Suprapubic skin (tissue), 4 donors: ENCODE measurements around the gene ZFAND6. TPM values are rescaled to one million over a fixed set of nuclear protein-coding genes. Genes with fewer than 3 reads are reported as not detected.

Source experiments
- DNase-seq, 2 donors: peaks; one replicate each; pipeline ENCODE4 v3.0.0-alpha.2; 2019; ENCODE audit warnings: low spot score in 2 of 2
- H3K27ac ChIP-seq: fragments of 200-600 bp; sonication (generic); one replicate; pipeline ENCODE4 v1.5.1; 2019
- H3K27me3 ChIP-seq: fragments of 200-600 bp; sonication (generic); one replicate; pipeline ENCODE4 v1.5.1; 2019
- H3K36me3 ChIP-seq: fragments of 200-600 bp; sonication (generic); one replicate; pipeline ENCODE4 v1.5.1; 2019
- H3K4me1 ChIP-seq: fragments of 200-600 bp; sonication (generic); one replicate; pipeline ENCODE4 v1.5.1; 2019
- H3K4me3 ChIP-seq: fragments of 200-600 bp; sonication (generic); one replicate; pipeline ENCODE4 v1.5.1; 2019; ENCODE audit warnings: mild to moderate bottlenecking
- H3K9me3 ChIP-seq: fragments of 200-600 bp; sonication (generic); one replicate; pipeline ENCODE4 v1.5.1; 2019
- EP300 ChIP-seq: sonication (generic); formaldehyde crosslinking; IDR thresholded peaks from one replicate; pipeline ENCODE4 v1.6.1; 2017; ENCODE audit warnings: antibody characterized with exemption
- POLR2A ChIP-seq, 2 donors: fragments of 450-650 bp; IDR thresholded peaks; one replicate each; pipeline ENCODE4 v1.6.1; 2017; ENCODE audit warnings: antibody characterized with exemption in 2 of 2, mild to moderate bottlenecking in 2 of 2, moderate library complexity in 2 of 2
- POLR2AphosphoS5 ChIP-seq, 3 donors: sonication (generic); formaldehyde crosslinking; IDR thresholded peaks; one replicate each; pipeline ENCODE4 v1.6.1; 2017; ENCODE audit warnings: antibody characterized with exemption in 3 of 3
- WGBS: methylation state at CpG from one replicate; pipeline ENCODE4 v1.1.5; 2018; 5-methylcytosine and 5-hydroxymethylcytosine counted together
- total RNA-seq, 4 donors: library from RNA; depleted of rRNA; stranded (reverse); fragments of >200 nt; gene quantifications; one replicate each; pipeline ENCODE4 v1.1.0, GENCODE V29; 2016
- TF ChIP-seq, protein P1 (sequence below), 2 donors: fragments of 200-600 bp in 1 of 2; fragments of 450-650 bp in 1 of 2; sonication (generic) in 1 of 2; IDR thresholded peaks; one replicate each; pipeline ENCODE4 v1.5.1; 2016 to 2019; ENCODE audit warnings: antibody characterized with exemption in 2 of 2, mild to moderate bottlenecking in 1 of 2, moderate library complexity in 1 of 2

The ZFAND6 gene
- total RNA-seq, 4 donors from 2014 or later, result 47.9 to 107 (median 80.9) TPM

GRCh38 chr15:80070840-80071239, 11.4 kb downstream of the ZFAND6 start:
- H3K4me3 ChIP-seq, result no peak overlapping the region
- H3K27me3 ChIP-seq, result no peaks in the 10 kb centered on the region
- H3K27ac ChIP-seq, result no peak overlapping the region
- no peaks in the 10 kb centered on the region for H3K9me3 ChIP-seq
- DNase-seq, result no peak
- no peaks in the 10 kb centered on the region for H3K36me3 ChIP-seq
- TF ChIP-seq POLR2A (IDR thresholded peaks at IDR 0.05) (no peak), POLR2AphosphoS5 (IDR thresholded peaks at IDR 0.05) (no peak), EP300 (no peak)
- TF ChIP-seq, protein P1, sequence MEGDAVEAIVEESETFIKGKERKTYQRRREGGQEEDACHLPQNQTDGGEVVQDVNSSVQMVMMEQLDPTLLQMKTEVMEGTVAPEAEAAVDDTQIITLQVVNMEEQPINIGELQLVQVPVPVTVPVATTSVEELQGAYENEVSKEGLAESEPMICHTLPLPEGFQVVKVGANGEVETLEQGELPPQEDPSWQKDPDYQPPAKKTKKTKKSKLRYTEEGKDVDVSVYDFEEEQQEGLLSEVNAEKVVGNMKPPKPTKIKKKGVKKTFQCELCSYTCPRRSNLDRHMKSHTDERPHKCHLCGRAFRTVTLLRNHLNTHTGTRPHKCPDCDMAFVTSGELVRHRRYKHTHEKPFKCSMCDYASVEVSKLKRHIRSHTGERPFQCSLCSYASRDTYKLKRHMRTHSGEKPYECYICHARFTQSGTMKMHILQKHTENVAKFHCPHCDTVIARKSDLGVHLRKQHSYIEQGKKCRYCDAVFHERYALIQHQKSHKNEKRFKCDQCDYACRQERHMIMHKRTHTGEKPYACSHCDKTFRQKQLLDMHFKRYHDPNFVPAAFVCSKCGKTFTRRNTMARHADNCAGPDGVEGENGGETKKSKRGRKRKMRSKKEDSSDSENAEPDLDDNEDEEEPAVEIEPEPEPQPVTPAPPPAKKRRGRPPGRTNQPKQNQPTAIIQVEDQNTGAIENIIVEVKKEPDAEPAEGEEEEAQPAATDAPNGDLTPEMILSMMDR (IDR thresholded peaks at IDR 0.05), result no peak
- peaks cover 56% of the 10 kb centered on the region for H3K4me1 ChIP-seq

DNA sequence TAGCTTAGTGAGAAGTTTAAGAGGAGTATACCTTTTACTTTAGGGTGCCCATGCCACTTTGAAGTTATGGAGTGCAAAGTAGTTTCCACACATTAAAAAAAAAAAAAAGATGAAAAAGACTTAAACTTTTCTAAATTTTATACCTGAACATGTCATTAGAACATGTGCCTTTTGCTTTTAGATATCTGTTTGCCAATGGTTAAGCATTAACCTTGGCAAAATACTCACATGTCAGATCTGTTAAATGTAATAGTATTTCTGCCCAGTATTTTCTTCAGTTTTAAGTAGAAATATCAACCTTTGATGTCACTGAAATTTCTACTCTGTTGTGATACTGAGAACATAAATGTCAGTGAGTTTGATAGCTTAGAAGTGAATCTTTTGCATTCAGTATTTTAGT, 12.2 kb downstream of the ZFAND6 start:
- Histone ChIP-seq H3K36me3 (no peaks in the 10 kb centered on the region), H3K4me3 (peak overlapping the region; percentile 37), H3K4me1 (peaks cover 56% of the 10 kb centered on the region), H3K27me3 (no peaks in the 10 kb centered on the region), H3K9me3 (no peaks in the 10 kb centered on the region), H3K27ac (no peak overlapping the region)
- TF ChIP-seq POLR2AphosphoS5 (IDR thresholded peaks at IDR 0.05) (no peak), POLR2A (IDR thresholded peaks at IDR 0.05) (no peak), EP300 (no peak)
- TF ChIP-seq, protein P1 (IDR thresholded peaks at IDR 0.05), result no peak
- no peak for DNase-seq

DNA sequence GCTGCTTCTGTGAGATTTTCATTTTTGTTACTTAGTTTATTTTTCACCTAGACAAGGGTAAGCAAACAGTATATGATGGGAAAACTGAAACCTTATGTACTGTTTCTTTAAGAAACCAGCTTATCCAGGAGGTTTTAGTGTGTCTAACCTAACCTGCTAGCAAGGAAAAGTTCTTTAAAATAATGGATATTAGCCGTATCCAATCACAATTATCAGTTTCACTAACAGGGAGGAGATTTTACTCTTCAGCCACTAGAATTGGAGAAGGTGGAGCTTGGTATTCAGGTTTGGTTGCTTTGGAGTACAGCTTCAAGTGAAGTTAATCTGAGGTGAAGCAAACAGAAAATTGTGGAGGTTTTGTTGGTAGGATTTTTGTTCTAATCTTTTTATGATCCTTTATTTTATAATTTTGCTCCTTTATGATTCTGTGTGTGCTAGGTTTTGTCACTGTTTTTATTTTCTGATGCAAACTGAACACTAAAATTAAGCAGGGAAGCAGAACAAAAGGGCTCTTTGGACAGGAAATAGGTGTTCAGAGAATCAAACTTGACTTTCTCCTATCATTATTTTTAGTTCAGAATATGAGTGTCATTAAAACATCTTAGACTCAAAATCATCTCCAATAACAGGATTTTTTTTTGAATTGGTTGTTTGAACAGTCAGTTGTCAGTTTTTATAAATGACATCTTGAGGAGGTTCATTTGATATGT, 13.0 kb downstream of the ZFAND6 start:
- no peak overlapping the region for H3K27ac ChIP-seq
- TF ChIP-seq EP300 (no peak), POLR2AphosphoS5 (IDR thresholded peaks at IDR 0.05) (no peak), POLR2A (IDR thresholded peaks at IDR 0.05) (no peak)
- TF ChIP-seq, protein P1 (IDR thresholded peaks at IDR 0.05), result no peak
- no peaks in the 10 kb centered on the region for H3K27me3 ChIP-seq
- H3K36me3 ChIP-seq, result no peaks in the 10 kb centered on the region
- no peaks in the 10 kb centered on the region for H3K9me3 ChIP-seq
- 0% methylated on average over 1 of the region's 1 CpG for WGBS
- H3K4me3 ChIP-seq, result peak overlapping the region; percentile 37
- DNase-seq, result no peak
- peaks cover 56% of the 10 kb centered on the region for H3K4me1 ChIP-seq

DNA sequence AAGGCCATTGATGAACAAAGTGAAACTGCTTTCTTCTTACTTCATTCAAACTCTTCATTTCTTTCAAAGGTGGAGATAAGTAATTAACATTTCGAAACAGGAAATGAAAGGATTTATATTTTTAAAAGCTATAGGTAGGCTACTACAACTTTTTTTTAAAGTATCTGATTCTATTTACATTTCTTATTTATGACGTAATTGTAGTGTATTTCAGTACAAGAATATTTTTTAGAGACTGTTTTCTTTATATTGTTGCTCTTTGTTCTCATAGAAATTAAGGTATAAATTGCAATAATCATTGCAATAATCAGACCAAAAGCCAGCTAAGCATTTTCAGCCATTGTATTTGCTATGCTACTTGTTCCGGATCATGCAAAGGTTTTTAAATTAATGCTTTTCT, 13.7 kb downstream of the ZFAND6 start:
- H3K27ac ChIP-seq, result no peak overlapping the region
- H3K9me3 ChIP-seq, result no peaks in the 10 kb centered on the region
- H3K4me1 ChIP-seq, result peaks cover 52% of the 10 kb centered on the region
- no peak for DNase-seq
- H3K27me3 ChIP-seq, result no peaks in the 10 kb centered on the region
- TF ChIP-seq, protein P1 (IDR thresholded peaks at IDR 0.05), result no peak
- TF ChIP-seq POLR2A (IDR thresholded peaks at IDR 0.05), result no peak
- TF ChIP-seq EP300, result no peak
- no peak for TF ChIP-seq POLR2AphosphoS5 (IDR thresholded peaks at IDR 0.05)
- peak overlapping the region; percentile 37 for H3K4me3 ChIP-seq
- H3K36me3 ChIP-seq, result no peaks in the 10 kb centered on the region
- 29% methylated on average over 3 of the region's 3 CpGs for WGBS

GRCh38 chr15:80076321-80077318, 17.1 kb downstream of the ZFAND6 start:
- Histone ChIP-seq H3K9me3 (no peaks in the 10 kb centered on the region), H3K27me3 (no peaks in the 10 kb centered on the region), H3K27ac (no peak overlapping the region), H3K36me3 (no peaks in the 10 kb centered on the region), H3K4me3 (no peak overlapping the region), H3K4me1 (peaks cover 32% of the 10 kb centered on the region)
- WGBS, result 65% methylated on average over 8 of the region's 8 CpGs
- TF ChIP-seq, protein P1 (IDR thresholded peaks at IDR 0.05), result no peak
- TF ChIP-seq POLR2A (IDR thresholded peaks at IDR 0.05) (no peak), EP300 (no peak), POLR2AphosphoS5 (IDR thresholded peaks at IDR 0.05) (no peak)
- DNase-seq, result no peak
